Measurements from ENCODE around the gene SEMA4B.

The SEMA4B gene

GRCh38 chr15:90212221-90213098 lies 11.3 kb downstream of the SEMA4B start:
- in situ Hi-C loops (cut with MboI; ENCODE audit: low sequenced_read_pairs, unreplicated experiment): no loop called here
- TF ChIP-seq CTCF (IDR thresholded peaks at IDR 0.05; ENCODE audit: borderline replicate concordance, control extremely low read depth, extremely low read depth, insufficient read depth, missing control alignments): no peak
- no peak for DNase-seq (ENCODE audit: low spot score)

GRCh38 chr15:90213122-90213817 lies 12.1 kb downstream of the SEMA4B start:
- in situ Hi-C loops (cut with MboI; ENCODE audit: low sequenced_read_pairs, unreplicated experiment): no loop called here
- TF ChIP-seq CTCF (IDR thresholded peaks at IDR 0.05; ENCODE audit: borderline replicate concordance, control extremely low read depth, extremely low read depth, insufficient read depth, missing control alignments): no peak
- no peak for DNase-seq (ENCODE audit: low spot score)

GRCh38 chr15:90213818-90214204 lies 12.7 kb downstream of the SEMA4B start:
- in situ Hi-C loops (cut with MboI; ENCODE audit: low sequenced_read_pairs, unreplicated experiment): no loop called here
- no peak for TF ChIP-seq CTCF (IDR thresholded peaks at IDR 0.05; ENCODE audit: borderline replicate concordance, control extremely low read depth, extremely low read depth, insufficient read depth, missing control alignments)
- no peak for DNase-seq (ENCODE audit: low spot score)

DNA sequence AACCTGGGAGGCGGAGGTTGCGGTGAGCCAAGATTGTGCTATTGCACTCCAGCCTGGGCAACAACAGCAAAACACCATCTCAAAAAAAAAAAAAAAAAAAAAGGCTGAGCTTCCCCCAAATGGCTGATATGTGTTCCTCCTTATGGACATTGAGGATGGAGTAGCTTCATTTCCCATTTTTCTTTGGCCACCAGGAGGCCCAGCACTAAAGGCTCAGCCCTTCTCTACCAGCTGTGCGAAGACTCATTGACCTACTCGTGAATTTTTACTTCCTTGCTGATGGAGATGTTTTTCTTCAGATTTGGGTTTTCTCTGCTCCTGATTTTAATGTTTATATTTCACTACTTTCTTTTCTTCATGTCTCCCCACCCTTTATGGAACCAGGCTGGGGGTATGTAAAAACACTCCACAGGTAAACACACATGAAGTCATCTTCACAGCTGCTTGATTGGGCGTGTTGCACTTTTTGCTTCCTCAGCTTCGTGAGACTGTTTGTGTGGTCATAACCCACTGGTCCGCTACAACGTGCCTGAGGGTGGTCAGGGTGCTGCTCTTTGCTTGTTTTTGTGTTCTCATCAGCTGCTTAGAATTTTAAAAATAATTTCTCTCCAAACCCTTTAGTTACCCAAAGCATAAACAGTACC lies 13.5 kb downstream of the SEMA4B start:
- DNase-seq (ENCODE audit: low spot score): no peak
- no peak for TF ChIP-seq CTCF (IDR thresholded peaks at IDR 0.05; ENCODE audit: borderline replicate concordance, control extremely low read depth, extremely low read depth, insufficient read depth, missing control alignments)
- in situ Hi-C loops (cut with MboI; ENCODE audit: low sequenced_read_pairs, unreplicated experiment): loop anchor here (5.0 kb wide), 1 partner anchor 62 kb away; no protein-coding TSS in a partner anchor

GRCh38 chr15:90217671-90218394 lies 16.7 kb downstream of the SEMA4B start:
- DNase-seq (ENCODE audit: low spot score): no peak
- in situ Hi-C loops (cut with MboI; ENCODE audit: low sequenced_read_pairs, unreplicated experiment): loop anchor here (5.0 kb wide), 1 partner anchor 66 kb away; no protein-coding TSS in a partner anchor
- no peak for TF ChIP-seq CTCF (IDR thresholded peaks at IDR 0.05; ENCODE audit: borderline replicate concordance, control extremely low read depth, extremely low read depth, insufficient read depth, missing control alignments)
